ENCODE data around the gene S100A11. TPM values are rescaled to one million over a fixed set of nuclear protein-coding genes. Genes with fewer than 3 reads are reported as not detected.

The S100A11 gene
- total RNA-seq, 2 experiments from 2014 or later = 300 to 330 TPM

DNA sequence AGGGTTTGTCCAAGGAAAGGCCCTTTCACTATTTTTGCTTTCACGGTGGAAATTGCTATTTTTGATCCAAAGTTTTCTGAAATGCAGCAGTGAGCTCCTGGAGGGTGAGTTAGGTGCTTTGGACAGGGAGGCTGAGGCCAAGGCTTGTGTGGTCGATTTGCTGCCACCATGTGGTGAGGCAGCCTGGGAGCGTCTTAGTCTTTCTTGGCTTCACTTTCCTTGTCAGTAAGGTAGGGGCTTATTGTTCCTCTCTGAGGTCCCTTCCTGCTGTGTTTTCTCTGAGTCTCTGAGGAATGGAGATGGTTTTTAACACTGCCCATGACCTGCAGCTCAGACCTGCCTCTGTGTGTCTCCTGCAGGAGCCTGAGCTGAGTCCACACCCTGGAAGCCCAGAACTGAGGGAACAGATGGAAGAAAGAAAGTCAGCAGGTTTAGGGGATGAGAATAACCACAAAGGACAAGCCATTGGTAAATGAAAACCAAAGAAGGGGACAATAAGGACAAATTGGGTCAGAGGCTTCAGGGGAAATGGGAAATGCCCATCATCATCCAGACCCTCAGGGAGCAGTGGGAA is 23.1 kb downstream of the S100A11 start:
- Mint-ChIP-seq H3K27me3 (peaks cover 21% of the 10 kb centered on the region), H3K4me1 (peaks cover 5% of the 10 kb centered on the region), H3K9me3 (ENCODE audit: low read depth) (no peaks in the 10 kb centered on the region), H3K4me3 (no peak overlapping the region), H3K27ac (no peak overlapping the region), H3K36me3 (no peaks in the 10 kb centered on the region)
- DNase-seq = peak; percentile 72
- peak; percentile 51 for ATAC-seq
- CTCF ChIA-PET = interaction anchor here (1.1 to 8.7 kb wide), 8 partner anchors 9 to 130 kb away, joined by 3 to 55 read pairs (median 4); no protein-coding TSS in a partner anchor

DNA sequence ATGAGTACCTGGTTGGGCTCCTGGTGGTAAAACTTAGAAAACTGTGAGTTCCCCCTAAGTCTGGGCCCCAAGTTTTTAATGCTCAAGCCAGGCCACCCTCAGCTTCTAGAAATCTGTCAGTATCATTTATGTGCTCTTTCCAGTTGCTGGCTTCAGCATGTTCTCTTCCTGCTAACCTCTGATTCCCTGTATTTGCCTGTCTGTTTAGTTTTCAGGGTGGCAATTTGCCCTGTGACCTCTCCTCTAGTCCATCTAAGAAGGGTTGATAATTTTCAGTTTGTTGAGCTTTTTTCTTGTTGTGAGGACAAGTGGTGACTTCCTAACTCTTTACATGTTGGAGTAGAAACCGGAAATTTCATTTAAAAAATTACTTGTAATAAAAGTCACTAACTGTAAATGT is 27.1 kb downstream of the S100A11 start:
- ATAC-seq (no peak), DNase-seq (no peak)
- H3K27ac Mint-ChIP-seq = no peak overlapping the region
- H3K4me3 Mint-ChIP-seq = no peak overlapping the region
- no peaks in the 10 kb centered on the region for H3K9me3 Mint-ChIP-seq (ENCODE audit: low read depth)
- peaks cover 28% of the 10 kb centered on the region for H3K27me3 Mint-ChIP-seq
- H3K4me1 Mint-ChIP-seq = peaks cover 5% of the 10 kb centered on the region
- CTCF ChIA-PET = interaction anchor here (1.2 to 1.8 kb wide), 6 partner anchors 8 to 122 kb away, joined by 3 to 7 read pairs (median 5); no protein-coding TSS in a partner anchor
- no peaks in the 10 kb centered on the region for H3K36me3 Mint-ChIP-seq

DNA sequence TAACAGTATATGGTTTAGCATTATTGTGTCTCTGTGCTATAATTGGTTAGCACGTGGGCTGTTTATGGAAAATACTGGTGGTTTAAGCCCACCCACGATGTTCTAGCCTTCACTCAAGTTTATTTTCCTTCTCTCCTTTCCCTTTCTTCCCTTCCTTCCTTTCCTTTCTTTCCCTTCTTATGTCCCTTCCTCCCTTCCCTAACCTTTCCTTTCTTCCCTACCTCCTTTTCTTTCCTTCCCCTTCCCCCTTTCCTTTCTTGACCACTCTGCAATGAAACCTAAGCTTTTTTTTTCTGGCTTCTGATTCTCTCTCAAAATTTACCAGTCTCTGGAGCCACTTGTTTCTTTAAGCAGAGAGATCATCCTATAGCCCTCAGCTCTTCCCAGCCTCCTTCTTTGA is 29.8 kb downstream of the S100A11 start:
- Mint-ChIP-seq H3K4me3 (no peak overlapping the region), H3K9me3 (ENCODE audit: low read depth) (no peaks in the 10 kb centered on the region), H3K36me3 (no peaks in the 10 kb centered on the region), H3K4me1 (peaks cover 9% of the 10 kb centered on the region), H3K27me3 (peaks cover 40% of the 10 kb centered on the region), H3K27ac (no peak overlapping the region)
- CTCF ChIA-PET = interaction anchor here (1.7 kb wide), 1 partner anchor 39 kb away, joined by 4 read pairs; no protein-coding TSS in a partner anchor
- no peak for ATAC-seq
- DNase-seq = no peak

DNA sequence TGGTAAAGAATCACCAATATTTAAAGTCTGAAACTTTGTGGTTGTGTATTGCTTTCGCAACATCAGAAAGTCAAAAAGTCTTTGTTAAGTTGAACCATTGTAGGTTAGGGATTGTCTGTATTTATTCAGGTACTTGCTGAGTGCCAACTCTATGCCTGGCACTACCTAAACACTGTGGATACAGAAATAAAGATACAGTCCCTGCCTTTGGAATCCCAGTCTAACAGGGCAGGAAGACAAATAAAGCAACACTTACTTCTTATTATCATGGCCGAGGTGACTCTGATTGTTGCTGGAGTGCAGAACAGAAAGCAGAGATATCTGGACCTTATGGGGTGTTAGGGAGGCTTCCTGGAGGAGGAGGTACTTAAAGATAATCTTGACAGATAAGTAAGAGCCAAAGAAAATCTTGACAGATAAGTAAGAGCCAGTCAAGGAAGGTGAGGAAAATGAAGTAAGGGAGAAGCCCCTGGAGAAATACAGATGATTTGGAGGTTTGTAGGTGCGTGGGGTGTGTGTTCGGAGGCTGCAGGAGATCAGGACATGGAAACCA is 31.4 kb downstream of the S100A11 start:
- Mint-ChIP-seq H3K4me1 (peaks cover 21% of the 10 kb centered on the region), H3K9me3 (ENCODE audit: low read depth) (no peaks in the 10 kb centered on the region), H3K27ac (no peak overlapping the region), H3K4me3 (no peak overlapping the region), H3K27me3 (peaks cover 39% of the 10 kb centered on the region), H3K36me3 (no peaks in the 10 kb centered on the region)
- no peak for ATAC-seq
- DNase-seq = no peak
- CTCF ChIA-PET = interaction anchor here (5.5 to 20.0 kb wide), 4 partner anchors 8 to 69 kb away, joined by 55 to 522 read pairs (median 202); no protein-coding TSS in a partner anchor

DNA sequence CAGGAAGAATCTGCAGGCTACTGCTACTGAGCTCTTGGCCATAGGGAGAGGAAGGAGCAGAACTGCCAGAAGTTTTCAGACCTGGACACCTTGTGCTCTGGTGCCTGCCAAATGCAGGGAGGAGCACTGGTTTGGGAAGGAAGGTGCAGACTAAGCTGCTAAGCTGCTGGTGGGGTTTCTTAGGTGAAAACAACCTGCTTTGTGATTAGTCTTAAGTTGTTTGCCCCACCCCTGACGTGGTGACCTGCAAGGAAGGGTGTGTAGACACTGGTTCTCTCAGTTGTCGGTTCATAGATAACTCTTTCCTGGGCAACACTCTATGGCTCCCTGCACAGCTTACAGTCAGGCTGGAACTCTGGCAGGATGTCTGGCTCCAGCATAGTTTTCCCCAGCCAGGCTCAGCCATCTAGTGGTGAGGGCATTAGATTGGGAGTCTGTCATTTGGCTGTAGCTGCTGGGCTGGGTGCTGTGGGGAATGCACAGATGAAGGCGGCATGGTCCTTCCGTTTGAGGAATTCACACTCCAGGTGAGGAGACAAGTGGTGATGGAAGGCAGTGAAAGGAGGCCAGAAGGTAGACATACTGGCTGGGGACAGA is 32.9 kb downstream of the S100A11 start:
- no peak for DNase-seq
- peaks cover 34% of the 10 kb centered on the region for H3K27me3 Mint-ChIP-seq
- H3K4me1 Mint-ChIP-seq = peaks cover 21% of the 10 kb centered on the region
- H3K4me3 Mint-ChIP-seq = no peak overlapping the region
- CTCF ChIA-PET = interaction anchor here (1.1 to 20.0 kb wide), 7 partner anchors 10 to 116 kb away, joined by 3 to 522 read pairs (median 55); no protein-coding TSS in a partner anchor
- H3K36me3 Mint-ChIP-seq = no peaks in the 10 kb centered on the region
- no peak overlapping the region for H3K27ac Mint-ChIP-seq
- no peak for ATAC-seq
- no peaks in the 10 kb centered on the region for H3K9me3 Mint-ChIP-seq (ENCODE audit: low read depth)

DNA sequence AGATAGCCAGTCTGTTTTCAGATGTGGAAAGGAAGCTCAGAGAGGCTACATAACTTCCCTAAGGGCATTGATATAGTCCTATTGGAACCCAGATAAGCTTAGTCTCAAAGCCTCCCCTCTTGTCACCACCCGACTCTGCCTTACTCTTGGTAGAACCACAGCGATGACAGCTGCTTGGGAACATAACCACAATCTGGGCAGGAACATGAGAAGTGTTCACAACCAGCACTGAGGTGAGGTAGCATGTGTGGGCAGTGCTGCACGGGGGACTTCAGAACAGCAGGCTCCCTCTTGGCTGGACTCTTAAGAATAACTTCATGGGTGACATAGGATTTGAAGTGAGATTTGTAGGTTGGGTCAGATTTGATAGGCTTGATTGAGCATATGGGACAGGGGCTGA is 33.8 kb downstream of the S100A11 start:
- no peak overlapping the region for H3K4me3 Mint-ChIP-seq
- DNase-seq (no peak), ATAC-seq (no peak)
- CTCF ChIA-PET = interaction anchor here (1.0 to 20.0 kb wide), 10 partner anchors 11 to 115 kb away, joined by 3 to 522 read pairs (median 26); no protein-coding TSS in a partner anchor
- no peaks in the 10 kb centered on the region for H3K36me3 Mint-ChIP-seq
- H3K27me3 Mint-ChIP-seq = peaks cover 31% of the 10 kb centered on the region
- H3K27ac Mint-ChIP-seq = no peak overlapping the region
- H3K4me1 Mint-ChIP-seq = peaks cover 21% of the 10 kb centered on the region
- H3K9me3 Mint-ChIP-seq (ENCODE audit: low read depth) = no peaks in the 10 kb centered on the region

DNA sequence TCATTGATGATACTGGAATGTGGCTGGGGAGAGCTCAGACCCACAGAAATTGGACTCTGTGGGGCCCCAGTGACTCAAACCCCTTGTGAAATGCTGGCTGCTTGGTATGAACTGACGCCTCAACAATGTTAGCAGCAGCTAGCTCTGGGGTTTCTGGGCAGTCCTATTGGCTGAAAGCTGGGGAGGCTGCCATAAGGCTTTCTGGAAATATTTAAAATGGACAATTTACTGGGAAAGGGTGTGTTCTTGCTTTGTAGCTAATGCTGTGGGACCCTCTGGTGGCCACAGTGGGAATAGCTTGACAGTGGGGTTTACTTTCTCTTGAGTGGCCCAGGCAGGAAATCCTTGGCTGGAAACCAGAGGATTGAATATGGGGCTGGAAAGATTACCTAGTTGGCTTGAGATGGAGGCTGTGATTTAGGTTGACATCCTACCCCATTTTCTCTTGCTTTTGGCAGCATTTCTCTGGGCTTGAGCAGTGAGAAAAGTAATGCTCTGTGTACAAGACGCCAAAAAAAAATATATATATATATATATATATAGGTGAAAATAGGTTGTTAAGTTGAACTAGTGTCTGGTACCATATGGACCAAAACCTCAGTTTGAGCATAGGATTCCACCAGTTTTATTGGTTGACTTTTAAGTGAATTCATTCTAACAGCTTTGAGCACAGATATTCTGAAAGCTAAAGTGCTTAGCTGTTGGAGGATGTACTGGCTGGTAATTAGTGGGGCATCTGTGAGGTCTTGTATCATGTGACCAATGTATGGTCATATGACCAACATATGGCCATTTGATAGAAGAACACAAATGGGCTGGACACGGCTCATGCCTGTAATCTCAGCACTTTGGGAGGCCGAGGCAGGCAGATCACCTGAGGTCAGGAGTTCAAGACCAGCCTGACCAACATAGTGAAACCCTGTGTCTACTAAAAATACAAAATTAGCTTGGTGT is 34.9 kb downstream of the S100A11 start:
- no peaks in the 10 kb centered on the region for H3K9me3 Mint-ChIP-seq (ENCODE audit: low read depth)
- CTCF ChIA-PET = interaction anchor here (0.6 to 20.0 kb wide), 40 partner anchors 8 to 457 kb away, joined by 3 to 522 read pairs (median 4); partner anchors contain the start of genes RIIAD1, S100A11 and THEM4
- no peaks in the 10 kb centered on the region for H3K36me3 Mint-ChIP-seq
- no peak overlapping the region for H3K4me3 Mint-ChIP-seq
- H3K27me3 Mint-ChIP-seq = peaks cover 26% of the 10 kb centered on the region
- H3K27ac Mint-ChIP-seq = no peak overlapping the region
- ATAC-seq (peak; percentile 79), DNase-seq (peak; percentile 88)
- H3K4me1 Mint-ChIP-seq = peaks cover 21% of the 10 kb centered on the region

DNA sequence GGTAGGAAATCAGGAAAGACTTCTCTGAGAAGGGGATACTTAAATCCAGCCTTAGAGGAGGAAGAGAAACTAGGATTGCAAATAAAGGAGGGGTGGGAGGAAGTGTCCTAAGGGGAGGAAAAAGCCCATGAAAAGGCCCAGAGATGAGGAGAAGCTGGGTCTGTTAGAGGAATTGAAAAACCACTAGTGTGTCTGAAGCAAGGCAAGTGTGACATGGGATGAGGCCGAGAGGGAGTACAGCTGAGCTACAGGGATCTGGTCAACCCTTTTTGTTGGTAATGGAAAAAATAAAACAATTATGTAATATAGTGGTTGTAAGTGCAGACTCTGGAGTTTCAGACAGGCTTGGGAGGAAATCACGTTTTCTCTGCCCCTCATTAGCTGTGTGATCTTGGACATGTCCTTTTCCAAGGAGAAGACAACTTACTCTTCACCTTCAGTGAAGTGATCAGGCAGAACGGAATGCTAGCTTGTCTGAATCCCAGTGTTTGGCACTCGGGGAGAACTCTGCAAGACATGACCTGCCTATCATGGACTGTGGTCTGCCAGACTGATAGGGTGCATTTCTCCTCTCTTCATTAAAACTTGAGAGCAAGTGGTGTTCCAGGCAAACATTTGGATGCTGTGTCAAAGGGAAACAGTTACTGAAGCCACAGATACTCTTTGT is 35.7 kb downstream of the S100A11 start:
- no peaks in the 10 kb centered on the region for H3K36me3 Mint-ChIP-seq
- CTCF ChIA-PET = interaction anchor here (0.8 to 20.0 kb wide), 40 partner anchors 9 to 458 kb away, joined by 3 to 522 read pairs (median 4); partner anchors contain the start of genes RIIAD1, S100A11 and THEM4
- no peak overlapping the region for H3K4me3 Mint-ChIP-seq
- DNase-seq = no peak
- no peak for ATAC-seq
- H3K27ac Mint-ChIP-seq = no peak overlapping the region
- no peaks in the 10 kb centered on the region for H3K9me3 Mint-ChIP-seq (ENCODE audit: low read depth)
- H3K27me3 Mint-ChIP-seq = peaks cover 26% of the 10 kb centered on the region
- peaks cover 21% of the 10 kb centered on the region for H3K4me1 Mint-ChIP-seq

- no peak for DNase-seq
- H3K27ac Mint-ChIP-seq = no peak overlapping the region
- H3K4me3 Mint-ChIP-seq = no peak overlapping the region
- H3K36me3 Mint-ChIP-seq = no peaks in the 10 kb centered on the region
- H3K9me3 Mint-ChIP-seq (ENCODE audit: low read depth) = no peaks in the 10 kb centered on the region
- ATAC-seq = no peak
- H3K27me3 Mint-ChIP-seq = peaks cover 16% of the 10 kb centered on the region
- CTCF ChIA-PET = interaction anchor here (1.0 to 20.0 kb wide), 7 partner anchors 13 to 112 kb away, joined by 3 to 522 read pairs (median 3); no protein-coding TSS in a partner anchor
- peaks cover 27% of the 10 kb centered on the region for H3K4me1 Mint-ChIP-seq
These were observed 38.0 kb downstream of the S100A11 start for GRCh38 chr1:151998611-151999362.

GRCh38 chr1:151997284-151997570 is 39.6 kb downstream of the S100A11 start:
- Mint-ChIP-seq H3K36me3 (peaks cover 8% of the 10 kb centered on the region), H3K27me3 (peaks cover 7% of the 10 kb centered on the region), H3K4me1 (peaks cover 29% of the 10 kb centered on the region), H3K9me3 (ENCODE audit: low read depth) (no peaks in the 10 kb centered on the region), H3K4me3 (no peak overlapping the region), H3K27ac (no peak overlapping the region)
- DNase-seq = no peak
- CTCF ChIA-PET = interaction anchor here (1.2 to 20.0 kb wide), 5 partner anchors 12 to 110 kb away, joined by 3 to 522 read pairs (median 174); no protein-coding TSS in a partner anchor
- no peak for ATAC-seq

DNA sequence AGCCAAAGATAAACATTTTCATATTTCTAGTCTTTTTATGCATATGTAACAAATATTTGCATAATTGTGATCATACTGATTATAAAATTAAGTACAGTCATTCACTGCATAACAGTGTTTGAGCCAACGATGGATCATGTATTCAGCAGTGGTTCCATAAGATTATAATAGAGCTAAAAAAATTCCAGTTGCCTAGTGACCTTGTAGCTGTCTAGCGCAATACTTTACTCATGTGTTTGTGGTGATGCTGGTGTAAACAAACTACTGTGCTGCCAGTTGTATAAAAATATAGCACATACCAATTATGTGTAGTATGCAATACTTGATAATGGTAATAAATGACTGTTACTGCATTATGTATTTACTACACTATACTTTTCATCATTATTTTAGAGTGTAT is 41.0 kb downstream of the S100A11 start:
- peaks cover 33% of the 10 kb centered on the region for H3K4me1 Mint-ChIP-seq
- peaks cover 16% of the 10 kb centered on the region for H3K36me3 Mint-ChIP-seq
- peaks cover 7% of the 10 kb centered on the region for H3K27me3 Mint-ChIP-seq
- H3K27ac Mint-ChIP-seq = no peak overlapping the region
- ATAC-seq = no peak
- DNase-seq = no peak
- no peak overlapping the region for H3K4me3 Mint-ChIP-seq
- CTCF ChIA-PET = interaction anchor here (1.0 to 20.0 kb wide), 6 partner anchors 10 to 124 kb away, joined by 3 to 522 read pairs (median 90); no protein-coding TSS in a partner anchor
- no peaks in the 10 kb centered on the region for H3K9me3 Mint-ChIP-seq (ENCODE audit: low read depth)

- Mint-ChIP-seq H3K4me1 (peaks cover 40% of the 10 kb centered on the region), H3K27me3 (peaks cover 4% of the 10 kb centered on the region), H3K4me3 (peak overlapping the region; percentile 8), H3K36me3 (peaks cover 20% of the 10 kb centered on the region), H3K9me3 (ENCODE audit: low read depth) (no peaks in the 10 kb centered on the region), H3K27ac (no peak overlapping the region)
- DNase-seq (no peak), ATAC-seq (no peak)
- CTCF ChIA-PET = interaction anchor here (0.7 to 20.0 kb wide), 5 partner anchors 9 to 104 kb away, joined by 3 to 522 read pairs (median 174); no protein-coding TSS in a partner anchor
These were observed 41.8 kb downstream of the S100A11 start for GRCh38 chr1:151994956-151995355.

Measured in activated CD8-positive, alpha-beta memory T cell treated with anti-CD3 and anti-CD28 coated beads, Interleukin-2, amount 10 ng/mL, durations not matched to agents 7 days and 5 days (primary cell).